ENCODE results near the gene UPK3A. TPM values are rescaled to one million over a fixed set of nuclear protein-coding genes. Genes with fewer than 3 reads are reported as not detected.
A peak's percentile ranks its signal among the peaks of the same experiment; 100 is the strongest.

The UPK3A gene
- total RNA-seq, 4 donors from 2014 or later = not detected

- Histone ChIP-seq H3K27me3 (no peaks in the 10 kb centered on the region), H3K27ac (no peak overlapping the region), H3K4me1 (peaks cover 64% of the 10 kb centered on the region), H3K4me3 (no peak overlapping the region), H3K36me3 (peaks cover 12% of the 10 kb centered on the region), H3K9me3 (no peaks in the 10 kb centered on the region)
- DNase-seq (ENCODE audit: low spot score in 2 of 2) = no peak
- TF ChIP-seq EP300 (IDR thresholded peaks at IDR 0.05) (no peak), POLR2AphosphoS5 (IDR thresholded peaks at IDR 0.05) (no peak), CTCF (IDR thresholded peaks at IDR 0.05) (no peak), POLR2A (IDR thresholded peaks at IDR 0.05) (no peak)
- 73% methylated on average over 18 of the region's 18 CpGs for WGBS
Measured at GRCh38 chr22:45238076-45238956, 46.4 kb upstream of the UPK3A start.

DNA sequence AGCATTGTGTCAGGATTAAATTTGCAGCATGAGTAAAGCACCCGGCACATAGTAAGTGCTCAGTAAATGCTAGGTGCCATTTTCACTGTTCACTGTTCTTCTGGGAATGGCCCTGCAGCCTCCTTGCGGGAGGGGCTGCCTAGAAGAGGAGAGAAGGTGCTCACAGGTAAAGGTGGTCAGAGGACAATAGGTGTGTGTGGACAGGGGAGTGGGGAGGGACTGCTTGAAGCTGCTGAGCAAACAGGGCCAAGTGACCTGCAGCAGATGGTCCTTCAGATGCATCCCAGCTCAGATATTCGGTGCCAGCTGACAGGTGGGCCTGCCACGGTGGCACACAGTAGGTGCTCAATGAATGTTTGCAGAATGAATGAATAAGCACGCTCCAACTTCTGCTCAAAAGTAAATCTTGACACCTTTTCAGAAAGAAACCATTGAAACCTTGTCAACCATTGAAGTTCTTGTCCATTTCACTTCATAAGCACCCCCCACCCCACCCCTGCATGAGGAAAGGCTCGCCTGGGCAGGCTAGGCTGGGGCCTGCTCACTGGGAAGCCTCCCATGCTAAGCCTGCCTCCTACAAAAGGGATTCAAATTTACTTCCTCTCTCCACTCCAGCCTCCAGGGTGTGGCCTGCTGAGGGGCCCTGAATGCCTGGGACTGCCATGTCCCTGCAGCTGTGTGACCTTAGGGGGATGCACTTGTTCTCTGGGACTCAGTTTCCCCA is 45.6 kb upstream of the UPK3A start:
- Histone ChIP-seq H3K27ac (no peak overlapping the region), H3K36me3 (peaks cover 12% of the 10 kb centered on the region), H3K4me1 (peaks cover 62% of the 10 kb centered on the region), H3K27me3 (no peaks in the 10 kb centered on the region), H3K9me3 (no peaks in the 10 kb centered on the region), H3K4me3 (peak overlapping the region; percentile 82)
- TF ChIP-seq POLR2AphosphoS5 (IDR thresholded peaks at IDR 0.05) (no peak), POLR2A (IDR thresholded peaks at IDR 0.05) (no peak), EP300 (IDR thresholded peaks at IDR 0.05) (no peak)
- WGBS = 59% methylated on average over 6 of the region's 6 CpGs
- DNase-seq (ENCODE audit: low spot score in 2 of 2) = no peak

- peaks cover 57% of the 10 kb centered on the region for H3K4me1 ChIP-seq
- H3K9me3 ChIP-seq = no peaks in the 10 kb centered on the region
- peak overlapping the region; percentile 82 for H3K4me3 ChIP-seq
- no peaks in the 10 kb centered on the region for H3K27me3 ChIP-seq
- WGBS = 29% methylated on average over 7 of the region's 8 CpGs
- no peak overlapping the region for H3K27ac ChIP-seq
- DNase-seq (ENCODE audit: low spot score in 2 of 2) = no peak
- TF ChIP-seq CTCF (IDR thresholded peaks at IDR 0.05) (no peak), EP300 (IDR thresholded peaks at IDR 0.05) (no peak), POLR2A (IDR thresholded peaks at IDR 0.05) (no peak), POLR2AphosphoS5 (IDR thresholded peaks at IDR 0.05) (no peak)
- H3K36me3 ChIP-seq = peaks cover 12% of the 10 kb centered on the region
Measured at GRCh38 chr22:45239681-45240051, 45.1 kb upstream of the UPK3A start.

GRCh38 chr22:45240104-45240809 is 44.5 kb upstream of the UPK3A start:
- peaks cover 51% of the 10 kb centered on the region for H3K4me1 ChIP-seq
- no peak for DNase-seq (ENCODE audit: low spot score in 2 of 2)
- no peaks in the 10 kb centered on the region for H3K9me3 ChIP-seq
- no peak for TF ChIP-seq CTCF (IDR thresholded peaks at IDR 0.05)
- TF ChIP-seq POLR2A (IDR thresholded peaks at IDR 0.05) = no peak
- no peak for TF ChIP-seq EP300 (IDR thresholded peaks at IDR 0.05)
- no peak for TF ChIP-seq POLR2AphosphoS5 (IDR thresholded peaks at IDR 0.05)
- no peaks in the 10 kb centered on the region for H3K27me3 ChIP-seq
- H3K4me3 ChIP-seq = peak overlapping the region; percentile 82
- H3K27ac ChIP-seq = peak overlapping the region; percentile 45
- WGBS = 1% methylated on average over 28 of the region's 73 CpGs
- peaks cover 12% of the 10 kb centered on the region for H3K36me3 ChIP-seq

DNA sequence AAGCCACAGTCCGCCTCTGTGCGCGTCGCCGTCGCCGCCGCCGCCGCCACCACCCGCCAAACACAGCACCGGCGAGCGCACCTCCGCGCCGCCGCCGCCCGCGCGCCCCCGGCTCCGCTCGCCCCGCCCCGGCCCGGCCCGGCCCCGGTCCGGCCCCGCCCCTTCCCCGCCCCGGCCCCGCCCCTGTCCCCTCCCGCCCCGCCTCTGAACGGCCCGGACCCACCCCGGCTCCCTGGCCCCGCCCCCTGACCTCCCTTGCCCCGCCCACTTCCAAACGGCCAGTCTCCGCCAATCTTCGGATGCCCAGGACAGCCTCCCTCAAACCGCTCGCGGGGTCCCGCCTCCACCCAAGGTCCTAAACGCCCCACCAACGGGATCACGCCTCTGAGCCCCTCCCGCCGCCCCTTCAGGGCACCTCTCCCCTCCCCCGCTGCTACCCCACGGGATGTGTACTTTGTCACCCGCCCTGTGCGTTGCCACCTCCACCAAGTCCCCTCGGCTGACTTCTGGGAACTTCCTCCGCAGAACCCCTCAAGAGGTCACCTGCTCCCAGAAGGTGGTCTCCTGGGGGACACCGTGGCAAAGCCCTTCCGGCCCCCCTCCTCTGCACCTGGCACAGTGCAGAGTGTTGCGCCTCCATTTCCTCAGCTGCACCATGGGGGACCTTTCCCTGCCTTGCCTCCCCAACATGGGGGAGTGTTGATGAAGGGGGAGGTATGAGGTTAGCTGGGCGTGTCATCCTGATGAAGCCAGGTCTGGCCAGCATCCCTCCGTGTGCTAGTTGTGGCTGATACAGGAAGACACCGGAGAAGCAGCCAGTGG is 43.7 kb upstream of the UPK3A start, which contains the start of gene KIAA0930:
KIAA0930 (minus strand) TSS at position 85 of the 822 bp plus-strand sequence. CDS start 191 bp downstream, outside the sequence.
- Histone ChIP-seq H3K4me1 (peaks cover 47% of the 10 kb centered on the region), H3K4me3 (peak within 1 kb of the TSS; percentile 82), H3K27ac (peak within 1 kb of the TSS; percentile 45), H3K27me3 (no peaks in the 10 kb centered on the region), H3K36me3 (peaks cover 12% of the 10 kb centered on the region), H3K9me3 (no peaks in the 10 kb centered on the region)
- 22% methylated on average over 20 of the region's 66 CpGs for WGBS
- TF ChIP-seq POLR2AphosphoS5 (IDR thresholded peaks at IDR 0.05) = no peak
- no peak for TF ChIP-seq CTCF (IDR thresholded peaks at IDR 0.05)
- TF ChIP-seq EP300 (IDR thresholded peaks at IDR 0.05) = no peak
- no peak for TF ChIP-seq POLR2A (IDR thresholded peaks at IDR 0.05)
- DNase-seq (ENCODE audit: low spot score in 2 of 2) = peak; percentile 93 to 94
